RWPE1 (cell line): ENCODE data around the gene RPL15.
"Not testable (repeated sequence)": the region's sequence is repeated elsewhere in the genome, so short reads cannot be mapped to it uniquely, and the experiment has no call there.

Experiments
- CTCF ChIA-PET: fragments of 350-600 bp; sonication (Branson Sonifier 250); formaldehyde crosslinking; extraction: SDS; loops from one replicate; lab custom pipeline; 2021; lab: Yijun Ruan, JAX
- POLR2A ChIA-PET: fragments of 400-600 bp; formaldehyde crosslinking; extraction: SDS; loops from one replicate; lab custom pipeline; 2020; ENCODE audit warnings: antibody characterized with exemption; ENCODE audit not compliant: low non-redundant PET; lab: Yijun Ruan, JAX
- DNase-seq: peaks from one replicate; pipeline ENCODE4 v3.0.0; 2012; ENCODE audit warnings: low spot score
- H3K27ac ChIP-seq: fragments of 450-650 bp; 2 replicates; pipeline ENCODE4 v1.5.1; 2017
- TF ChIP-seq, protein P1 (sequence below): fragments of 450-650 bp; conservative IDR thresholded peaks from 2 replicates; pipeline ENCODE4 v1.5.1; 2017; ENCODE audit warnings: low read depth, mild to moderate bottlenecking

RPL15 gene

GRCh38 chr3:23909341-23909740 is 7.6 kb upstream of the RPL15 start:
- TF ChIP-seq, protein P1, sequence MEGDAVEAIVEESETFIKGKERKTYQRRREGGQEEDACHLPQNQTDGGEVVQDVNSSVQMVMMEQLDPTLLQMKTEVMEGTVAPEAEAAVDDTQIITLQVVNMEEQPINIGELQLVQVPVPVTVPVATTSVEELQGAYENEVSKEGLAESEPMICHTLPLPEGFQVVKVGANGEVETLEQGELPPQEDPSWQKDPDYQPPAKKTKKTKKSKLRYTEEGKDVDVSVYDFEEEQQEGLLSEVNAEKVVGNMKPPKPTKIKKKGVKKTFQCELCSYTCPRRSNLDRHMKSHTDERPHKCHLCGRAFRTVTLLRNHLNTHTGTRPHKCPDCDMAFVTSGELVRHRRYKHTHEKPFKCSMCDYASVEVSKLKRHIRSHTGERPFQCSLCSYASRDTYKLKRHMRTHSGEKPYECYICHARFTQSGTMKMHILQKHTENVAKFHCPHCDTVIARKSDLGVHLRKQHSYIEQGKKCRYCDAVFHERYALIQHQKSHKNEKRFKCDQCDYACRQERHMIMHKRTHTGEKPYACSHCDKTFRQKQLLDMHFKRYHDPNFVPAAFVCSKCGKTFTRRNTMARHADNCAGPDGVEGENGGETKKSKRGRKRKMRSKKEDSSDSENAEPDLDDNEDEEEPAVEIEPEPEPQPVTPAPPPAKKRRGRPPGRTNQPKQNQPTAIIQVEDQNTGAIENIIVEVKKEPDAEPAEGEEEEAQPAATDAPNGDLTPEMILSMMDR: no peak
- no peak for DNase-seq
- ChIA-PET CTCF (interaction anchor here (0.7 kb wide), 1 partner anchor 14 kb away, joined by 4 read pairs; no protein-coding TSS in a partner anchor), POLR2A (no interaction called here)
- no peak overlapping the region for H3K27ac ChIP-seq

GRCh38 chr3:23911397-23911796 is 5.5 kb upstream of the RPL15 start:
- H3K27ac ChIP-seq: no peak overlapping the region
- CTCF ChIA-PET: no interaction called here
- TF ChIP-seq, protein P1: no peak
- POLR2A ChIA-PET: no interaction called here
- no peak for DNase-seq

GRCh38 chr3:23912335-23912734 is 4.6 kb upstream of the RPL15 start:
- CTCF ChIA-PET, DNase-seq, POLR2A ChIA-PET: not testable (repeated sequence)

DNA sequence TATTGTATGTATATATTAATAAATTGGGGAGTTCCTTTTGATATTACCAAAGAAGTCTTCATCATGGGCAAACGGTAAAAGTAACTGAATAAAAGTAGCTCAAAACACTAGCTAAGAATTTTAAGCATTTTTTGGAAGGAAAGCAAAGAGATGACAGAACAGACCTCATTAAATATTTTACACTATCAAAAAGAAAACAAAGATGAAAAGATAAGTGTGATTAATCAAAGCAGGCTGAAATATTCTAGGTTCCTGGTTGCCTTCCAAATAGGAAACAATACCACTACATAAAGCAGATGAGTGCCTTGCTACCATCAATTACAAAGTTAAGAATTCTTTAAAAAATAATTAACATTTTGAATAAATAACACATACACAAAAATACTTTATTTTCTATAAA is 3.8 kb upstream of the RPL15 start:
- DNase-seq: no peak
- CTCF ChIA-PET: no interaction called here
- H3K27ac ChIP-seq: no peak overlapping the region
- POLR2A ChIA-PET: no interaction called here
- TF ChIP-seq, protein P1: no peak

More at GRCh38 chr3:23912335-23912734, 4.6 kb upstream of the RPL15 start:
- not testable (repeated sequence) for H3K27ac ChIP-seq

DNA sequence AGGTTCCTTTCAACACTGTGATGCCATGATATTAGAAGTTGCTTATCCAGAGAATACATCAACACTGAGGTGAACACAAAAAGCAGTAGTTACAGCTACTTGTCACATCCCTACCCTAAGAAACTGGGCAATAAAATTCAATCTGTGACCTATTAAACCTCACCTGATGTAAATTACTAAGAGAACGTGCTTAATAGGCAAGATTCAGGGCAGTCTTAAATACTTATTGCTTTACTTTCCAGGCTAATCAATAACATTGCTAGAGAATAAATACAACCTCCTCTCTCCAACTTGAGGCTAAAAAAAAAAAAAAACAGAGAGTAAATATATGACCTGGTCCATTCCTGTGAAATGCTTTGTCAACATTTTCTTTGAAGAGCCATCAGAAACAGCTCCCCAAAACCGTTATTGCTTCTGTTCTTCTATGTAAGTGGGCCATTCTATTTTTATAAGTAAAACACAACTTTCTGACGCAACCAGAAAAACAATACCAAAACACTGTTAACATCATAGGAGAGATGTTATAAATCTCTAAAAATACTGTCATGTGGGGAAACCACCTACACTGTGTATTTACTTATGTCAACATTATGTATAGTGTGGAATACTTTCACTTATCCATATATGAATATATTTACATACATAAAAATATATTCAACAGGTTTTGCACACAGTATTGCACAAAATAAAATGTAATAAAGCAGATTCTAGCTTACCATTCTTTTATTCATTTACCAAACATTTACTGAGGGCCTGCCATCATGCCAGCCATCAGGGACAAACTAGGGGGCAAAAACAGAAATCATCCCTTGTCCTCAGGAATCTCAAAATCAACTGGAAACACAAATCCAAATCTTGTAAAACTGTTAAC is 2.8 kb upstream of the RPL15 start:
- CTCF ChIA-PET: no interaction called here
- TF ChIP-seq, protein P1: no peak
- POLR2A ChIA-PET: no interaction called here
- no peak for DNase-seq
- no peak overlapping the region for H3K27ac ChIP-seq

DNA sequence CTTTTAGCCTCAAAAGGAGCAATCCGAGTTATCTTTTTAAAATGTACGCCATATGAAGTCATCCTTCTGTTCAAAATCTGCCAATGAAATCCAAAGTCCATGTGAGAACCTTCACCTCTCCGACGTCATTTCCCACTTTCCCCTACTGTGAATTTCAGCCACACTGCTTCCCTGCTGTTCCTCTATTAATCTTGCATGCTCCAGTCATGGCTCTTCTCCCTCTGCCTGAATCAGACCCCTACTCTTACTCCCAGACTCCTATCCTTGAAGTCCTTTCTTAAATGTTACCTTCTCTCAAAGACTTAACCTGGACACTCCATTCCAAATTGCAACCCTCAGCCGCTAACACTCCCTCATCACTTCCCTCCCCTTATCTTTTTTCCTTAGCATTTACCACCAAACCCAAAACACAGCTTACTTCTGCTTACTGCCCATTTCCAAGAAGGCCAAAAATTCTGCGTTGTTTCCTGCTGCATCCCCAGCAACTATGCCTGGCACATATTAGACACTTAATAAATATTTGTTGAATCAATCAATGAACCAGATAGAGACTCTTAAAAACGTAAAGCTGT is 1.3 kb upstream of the RPL15 start:
- TF ChIP-seq, protein P1: no peak
- CTCF ChIA-PET: interaction anchor here (0.6 kb wide), 1 partner anchor 1812 kb away, joined by 3 read pairs; no protein-coding TSS in a partner anchor
- no peak overlapping the region for H3K27ac ChIP-seq
- POLR2A ChIA-PET: no interaction called here
- no peak for DNase-seq
